ENCODE results near the gene AIF1L.
"Not testable (repeated sequence)": the region's sequence is repeated elsewhere in the genome, so short reads cannot be mapped to it uniquely, and the experiment has no call there.

The AIF1L gene

DNA sequence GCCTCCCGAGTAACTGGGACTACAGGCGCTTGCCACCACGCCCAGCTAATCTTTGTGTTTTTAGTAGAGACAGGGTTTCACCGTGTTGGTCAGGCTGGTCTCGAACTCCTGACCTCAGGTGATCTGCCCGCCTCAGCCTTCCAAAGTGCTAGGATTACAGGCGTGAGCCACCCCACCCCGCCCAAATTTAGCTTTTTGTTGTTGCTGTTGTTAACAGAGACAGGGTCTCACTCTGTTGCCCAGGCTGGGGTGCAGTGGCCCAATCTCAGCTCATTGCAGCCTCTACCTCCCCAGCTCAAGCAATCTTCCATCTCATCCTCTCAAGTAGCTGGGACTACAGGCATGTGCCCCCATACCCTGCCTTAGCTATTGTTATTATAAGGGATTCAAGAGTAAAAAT is 3.5 kb downstream of the AIF1L start:
- DNase-seq = not testable (repeated sequence)

GRCh38 chr9:131100445-131100844 is 4.1 kb downstream of the AIF1L start:
- DNase-seq = no peak

- DNase-seq = no peak
Observed at GRCh38 chr9:131101207-131101964, 5.1 kb downstream of the AIF1L start.

DNA sequence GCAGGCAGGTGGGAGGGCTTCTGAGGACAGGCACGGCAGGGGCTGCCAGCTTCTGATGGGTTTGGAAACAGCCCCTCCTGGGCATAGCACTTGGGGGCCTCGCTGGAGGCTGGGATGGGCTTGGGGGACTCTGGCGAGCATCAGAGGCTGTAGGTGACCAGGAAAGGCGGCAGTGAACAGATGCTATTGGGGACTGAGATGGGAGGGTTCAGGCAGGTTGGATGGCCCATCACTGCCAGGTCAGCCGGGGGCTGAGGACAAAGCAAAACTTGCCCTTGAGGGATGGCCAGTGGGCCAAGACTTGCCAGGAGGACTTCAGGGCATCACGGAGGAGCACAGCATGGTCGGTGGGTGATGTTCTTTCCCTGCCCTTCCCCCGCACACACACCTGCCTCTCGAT is 6.7 kb downstream of the AIF1L start:
- no peak for DNase-seq

DNA sequence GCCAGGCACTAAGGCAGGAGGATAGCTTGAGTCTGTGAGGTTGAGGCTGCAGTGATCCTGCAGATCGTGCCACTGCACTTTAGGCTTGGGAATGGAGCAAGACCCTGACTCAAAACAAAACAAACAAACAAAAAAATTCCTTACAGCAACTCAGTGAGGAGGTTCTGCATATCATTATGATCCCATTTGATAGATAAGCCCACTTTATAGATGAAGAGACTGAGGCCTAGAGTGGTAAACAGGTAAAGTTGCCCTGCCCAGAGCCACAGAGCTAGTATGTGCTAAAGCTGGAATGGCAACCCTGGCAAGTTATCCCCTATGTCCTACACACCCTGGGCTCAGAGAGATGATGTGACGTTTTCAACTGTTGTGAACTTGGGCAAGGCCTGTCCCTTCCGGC is 7.2 kb downstream of the AIF1L start:
- no peak for DNase-seq

- DNase-seq = no peak
Observed at GRCh38 chr9:131104016-131104740, 7.8 kb downstream of the AIF1L start.

GRCh38 chr9:131105952-131106351 is 9.6 kb downstream of the AIF1L start:
- DNase-seq = no peak

GRCh38 chr9:131107760-131108159 is 11.4 kb downstream of the AIF1L start:
- DNase-seq = no peak

DNA sequence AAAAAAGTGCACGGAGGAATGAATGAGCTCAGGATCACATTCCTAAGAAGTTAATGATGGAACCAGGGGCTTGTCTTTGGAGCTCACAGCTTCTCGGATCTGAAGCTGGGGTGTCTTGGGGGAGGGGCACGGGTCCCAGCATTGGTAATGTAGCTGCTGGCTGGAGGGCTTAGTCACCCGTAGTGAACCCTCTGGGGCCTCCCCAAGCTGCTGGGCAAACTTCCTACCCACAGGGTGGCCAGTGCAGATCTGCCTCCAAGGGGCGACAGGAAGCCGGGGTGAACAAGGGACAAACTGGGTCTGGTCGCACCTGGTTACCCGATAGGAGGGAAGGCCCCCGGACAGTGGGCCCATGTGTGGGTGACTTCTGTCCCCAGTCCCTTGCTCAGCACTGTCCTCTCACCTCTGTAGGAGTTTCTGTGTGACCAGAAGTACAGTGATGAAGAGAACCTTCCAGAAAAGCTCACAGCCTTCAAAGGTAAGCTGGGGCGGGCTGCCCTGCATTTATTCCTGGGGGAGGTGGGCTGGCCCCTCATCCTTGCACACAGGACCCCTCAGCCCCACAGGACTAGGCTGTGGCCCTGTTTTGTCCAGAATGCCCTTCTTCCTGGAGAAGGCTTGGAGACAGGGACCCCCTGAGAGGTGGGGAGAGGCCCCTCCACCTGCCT is 15.0 kb downstream of the AIF1L start:
- no peak for DNase-seq

- no peak for DNase-seq
Observed at GRCh38 chr9:131111854-131112311, 15.6 kb downstream of the AIF1L start.

DNA sequence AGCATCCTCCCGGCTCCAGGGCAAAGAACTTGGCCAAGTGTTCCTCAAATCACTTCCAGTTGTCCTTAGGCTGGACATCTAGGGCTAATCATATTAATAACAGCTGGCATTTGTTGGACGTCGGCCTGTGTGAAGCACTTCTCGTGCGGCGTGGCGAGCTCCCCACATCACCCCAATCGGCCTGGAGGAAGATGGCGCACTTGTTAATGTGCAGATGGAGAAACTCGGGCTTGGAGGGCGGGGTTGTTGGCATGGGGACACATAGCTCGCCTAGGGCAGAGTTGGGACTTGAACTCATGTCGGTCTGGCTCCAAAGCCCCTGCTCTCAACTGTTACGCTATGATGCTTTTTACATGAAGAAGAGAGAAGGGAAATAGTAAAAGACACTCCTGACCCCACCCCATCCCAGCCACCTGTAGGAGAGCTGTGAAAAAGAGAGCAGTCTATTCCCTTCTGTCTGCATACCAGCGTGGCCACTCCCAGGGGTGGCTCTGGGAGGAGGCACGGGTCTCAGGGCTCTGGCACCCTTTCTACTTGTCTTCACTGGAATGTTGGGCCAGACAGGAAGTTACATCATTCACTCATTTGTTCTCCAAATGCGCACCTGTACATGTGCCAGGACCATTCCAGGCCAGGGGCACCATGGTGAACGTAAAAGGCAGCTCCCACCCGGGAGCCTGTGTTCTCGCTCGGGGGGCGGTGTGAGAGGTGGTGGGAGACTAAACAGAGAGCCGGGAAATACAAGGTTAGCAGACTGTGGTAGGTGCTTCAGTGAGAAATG is 16.2 kb downstream of the AIF1L start:
- no peak for DNase-seq

DNA sequence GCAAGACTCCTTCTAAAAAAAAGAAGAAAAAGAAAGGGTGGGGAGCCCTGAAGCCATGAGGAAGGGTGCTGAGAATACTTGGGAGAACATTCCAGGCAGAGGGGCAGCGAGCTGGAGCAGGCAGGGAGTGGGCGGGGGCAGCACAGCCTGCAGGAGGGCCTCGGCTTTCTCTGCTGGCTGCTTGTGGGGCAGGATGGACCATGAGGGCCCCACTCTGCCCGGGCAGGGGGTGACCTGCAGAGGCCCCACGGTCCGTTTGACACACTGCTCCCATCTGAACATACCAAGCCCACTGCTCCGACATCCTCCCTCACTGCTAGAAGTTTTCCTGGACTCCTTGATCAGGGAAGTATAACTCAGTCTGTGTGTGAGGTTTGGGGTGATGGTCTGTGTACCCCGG is 17.3 kb downstream of the AIF1L start:
- DNase-seq = no peak

DNA sequence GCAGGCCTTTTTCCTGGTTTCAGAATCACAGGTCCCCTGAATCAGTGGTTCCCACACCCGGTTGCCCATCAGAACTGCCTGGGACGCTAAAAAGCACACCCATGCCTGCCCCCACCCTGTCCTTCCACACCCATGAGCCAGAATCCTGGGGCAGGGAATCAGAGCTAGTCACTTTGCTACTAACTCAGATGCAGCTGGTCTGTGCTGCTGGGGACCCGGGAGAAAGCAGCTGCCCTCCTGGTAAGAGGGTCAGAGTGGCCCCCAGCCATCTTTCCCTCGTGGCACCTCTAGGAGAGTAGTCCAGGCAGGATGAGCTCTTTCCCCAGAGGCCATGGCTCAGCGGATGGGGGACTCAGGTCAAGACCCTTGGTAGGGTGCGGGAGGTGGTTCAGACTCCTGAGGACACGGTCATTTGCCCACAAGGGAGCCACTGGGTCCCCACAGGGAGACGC is 17.8 kb downstream of the AIF1L start:
- DNase-seq = no peak

DNA sequence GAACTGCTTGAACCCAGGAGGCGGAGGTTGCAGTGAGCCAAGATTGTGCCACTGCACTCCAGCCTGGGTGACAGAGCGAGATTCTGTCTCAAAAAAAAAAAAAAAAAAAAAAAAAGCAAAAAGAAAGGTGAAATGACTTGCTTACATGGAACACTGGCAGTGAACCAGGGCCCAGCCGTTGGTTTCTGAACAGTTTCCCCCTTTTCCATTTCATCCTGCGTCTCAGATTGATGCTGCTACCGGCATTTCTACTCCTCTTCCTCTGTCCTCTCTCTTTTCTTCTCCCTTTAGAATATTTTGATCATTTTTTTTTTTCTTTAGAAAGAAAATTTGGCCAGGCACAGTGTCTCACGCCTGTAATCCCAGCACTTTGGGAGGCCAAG is 19.0 kb downstream of the AIF1L start:
- DNase-seq = not testable (repeated sequence)

DNA sequence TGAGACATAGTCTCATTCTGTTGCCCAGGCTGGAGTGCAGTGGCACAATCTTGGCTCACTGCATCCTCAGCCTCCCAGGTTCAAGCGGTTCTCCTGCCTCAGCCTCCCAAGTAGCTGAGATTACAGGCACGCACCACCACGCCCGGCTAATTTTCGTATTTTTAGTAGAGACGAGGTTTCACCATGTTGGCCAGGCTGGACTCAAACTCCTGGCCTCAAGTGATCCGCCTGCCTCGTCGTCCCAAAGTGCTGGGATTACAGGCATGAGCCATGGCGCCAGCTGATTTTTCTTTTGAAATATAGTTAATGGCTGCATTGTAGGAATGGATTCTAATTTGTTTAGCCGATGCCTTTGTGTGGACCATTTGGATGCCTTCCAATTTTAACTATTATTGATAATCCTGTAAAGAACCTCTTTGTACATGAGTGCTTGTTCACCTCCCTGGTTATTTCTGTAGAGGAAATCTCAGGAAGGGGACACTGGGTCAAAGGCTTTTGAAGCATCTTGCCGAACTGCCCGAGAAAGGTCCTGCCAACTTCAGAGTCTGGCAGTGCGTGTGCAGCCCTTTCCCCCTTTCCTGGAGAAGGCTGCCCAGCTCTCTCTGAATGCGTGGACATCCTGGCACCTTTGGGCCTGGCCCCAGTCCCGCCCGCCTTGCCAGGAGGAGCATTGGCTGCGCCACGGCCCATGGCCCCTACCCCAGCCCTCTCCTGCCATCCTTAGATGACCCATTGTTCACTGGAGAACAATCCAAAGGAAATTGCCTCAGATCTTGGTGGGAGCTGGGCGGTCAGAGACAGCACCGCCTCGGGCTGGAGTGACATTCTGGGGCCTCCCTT is 20.2 kb downstream of the AIF1L start:
- no peak for DNase-seq

GRCh38 chr9:131117121-131117761 is 20.9 kb downstream of the AIF1L start:
- DNase-seq = no peak

GRCh38 chr9:131117762-131118145 is 21.4 kb downstream of the AIF1L start:
- no peak for DNase-seq

GRCh38 chr9:131119600-131119999 is 23.3 kb downstream of the AIF1L start:
- DNase-seq = no peak

GRCh38 chr9:131120620-131121228 is 24.4 kb downstream of the AIF1L start:
- DNase-seq = no peak

- no peak for DNase-seq
Observed at GRCh38 chr9:131121346-131121745, 25.0 kb downstream of the AIF1L start.

DNA sequence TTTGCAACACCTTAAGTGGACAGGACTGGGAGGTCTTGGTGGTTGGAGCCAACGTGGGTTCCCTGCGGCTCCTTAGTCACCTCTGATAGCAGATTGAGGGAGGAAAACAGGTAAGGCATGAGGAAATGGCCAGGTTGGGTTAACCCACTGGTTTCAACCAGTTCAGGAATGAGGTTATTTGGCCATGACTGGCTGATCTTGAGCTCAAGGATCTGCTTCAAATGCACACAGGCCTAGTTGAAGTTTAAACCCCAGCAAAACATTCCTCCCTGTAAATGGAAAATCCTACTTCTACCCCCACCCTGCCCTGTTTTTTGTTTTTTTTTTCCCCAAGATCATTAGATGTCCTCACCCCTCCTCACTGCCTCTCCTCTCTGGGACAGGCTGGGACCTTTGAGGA is 25.8 kb downstream of the AIF1L start:
- DNase-seq = no peak
